ENCODE results near the gene HOXC9. TPM values are rescaled to one million over a fixed set of nuclear protein-coding genes. Genes with fewer than 3 reads are reported as not detected.

HOXC9 gene
- total and polyA plus RNA-seq, 9 of the 15 experiments (the other 6 are each of a cell fraction or from before 2014, with no cell fraction given), result 1.1 to 10.5 (median 9.3) TPM

GRCh38 chr12:54017027-54017788, 17.2 kb downstream of the HOXC9 start (continued):
- TF ChIP-seq STAT6 (CRISPR knock-in tag; IDR thresholded peaks at IDR 0.05) (no peak), ELF1 (tag; IDR thresholded peaks at IDR 0.05) (no peak), NR2F6 (CRISPR knock-in tag; IDR thresholded peaks at IDR 0.05) (no peak), CEBPB (tag; IDR thresholded peaks at IDR 0.05) (no peak), SAFB (IDR thresholded peaks at IDR 0.05; ENCODE audit: borderline replicate concordance, low read depth, low read length) (no peak), SNRNP70 (optimal IDR thresholded peaks at IDR 0.05; ENCODE audit: low read depth, low read length) (no peak), KAT2B (IDR thresholded peaks at IDR 0.05; ENCODE audit: low read depth, low read length) (no peak), TCF7L2 (IDR thresholded peaks at IDR 0.05; ENCODE audit: low read depth, low read length) (no peak), ZNF75A (CRISPR knock-in tag; IDR thresholded peaks at IDR 0.05) (no peak), FOXA1 (IDR thresholded peaks at IDR 0.05; ENCODE audit: borderline replicate concordance) (no peak)
